Measurements from ENCODE around the gene GPSM1.

The GPSM1 gene

DNA sequence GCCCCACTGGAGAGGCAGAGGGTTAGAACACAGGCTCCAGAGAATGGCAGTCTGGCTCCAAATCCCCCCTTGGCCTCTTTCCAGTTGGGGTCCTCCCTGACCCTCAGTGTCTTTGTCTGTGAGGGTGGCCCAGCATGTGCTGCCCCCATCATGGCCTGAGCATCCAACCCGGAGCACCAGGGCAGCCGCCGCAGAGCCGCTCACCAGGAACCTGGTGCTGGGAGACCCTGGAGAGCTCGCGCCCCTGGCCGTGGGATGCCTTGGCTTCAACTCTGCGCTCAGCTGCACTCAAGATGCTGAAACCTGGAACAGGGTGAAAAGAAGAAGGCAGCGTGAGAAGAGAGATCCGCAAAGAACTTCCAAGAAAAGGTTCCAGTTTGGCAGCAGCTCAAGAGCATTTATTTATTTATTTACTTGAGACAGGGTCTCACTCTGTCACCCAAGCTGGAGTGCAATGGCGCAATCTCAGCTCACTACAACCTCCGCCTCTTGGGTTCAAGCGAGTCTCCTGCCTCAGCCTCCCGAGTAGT is 27.3 kb upstream of the GPSM1 start:
- whole genome bisulfite sequencing = 94% methylated on average over 14 of the region's 14 CpGs
- no peak overlapping the region for H3K27ac ChIP-seq (ENCODE audit: low read depth, low read length)
- H3K27me3 ChIP-seq (ENCODE audit: insufficient read depth, low read length) = no peaks in the 10 kb centered on the region
- no peak overlapping the region for H3K9ac ChIP-seq (ENCODE audit: low read depth, low read length)
- no peak overlapping the region for H3K4me3 ChIP-seq (ENCODE audit: low read length)
- no peaks in the 10 kb centered on the region for H3K9me3 ChIP-seq (ENCODE audit: insufficient read depth, low read depth, low read length)
- H3K36me3 ChIP-seq (ENCODE audit: insufficient read depth, low read length) = no peaks in the 10 kb centered on the region
- H3K4me1 ChIP-seq (ENCODE audit: insufficient read depth, low read length) = no peaks in the 10 kb centered on the region

- Histone ChIP-seq H3K36me3 (ENCODE audit: insufficient read depth, low read length) (no peaks in the 10 kb centered on the region), H3K4me1 (ENCODE audit: insufficient read depth, low read length) (no peaks in the 10 kb centered on the region), H3K4me3 (ENCODE audit: low read length) (no peak overlapping the region), H3K9me3 (ENCODE audit: insufficient read depth, low read depth, low read length) (no peaks in the 10 kb centered on the region), H3K9ac (ENCODE audit: low read depth, low read length) (no peak overlapping the region), H3K27me3 (ENCODE audit: insufficient read depth, low read length) (no peaks in the 10 kb centered on the region), H3K27ac (ENCODE audit: low read depth, low read length) (no peak overlapping the region)
- WGBS = 96% methylated on average over 13 of the region's 13 CpGs
Observed at GRCh38 chr9:136300866-136301265, 26.5 kb upstream of the GPSM1 start.

DNA sequence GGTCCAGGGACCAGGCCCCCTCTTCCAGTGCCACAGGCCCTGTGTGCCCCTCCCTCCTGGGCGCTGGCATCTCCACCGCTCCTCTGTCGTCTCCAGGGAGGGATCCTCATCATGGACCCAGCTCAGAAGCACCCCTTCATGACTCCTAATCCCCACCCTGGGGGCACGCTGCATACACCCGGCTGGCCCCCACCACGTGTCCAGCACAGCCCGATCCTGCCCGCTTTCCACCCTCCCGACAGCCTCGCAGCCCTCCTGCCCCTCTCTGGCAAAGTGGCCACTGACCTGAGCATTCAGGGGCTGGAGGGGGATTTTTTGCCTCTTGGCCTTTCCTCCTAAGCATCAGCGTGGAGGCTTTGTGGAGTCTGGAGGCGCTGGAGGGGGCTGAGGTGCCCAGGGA is 24.8 kb upstream of the GPSM1 start:
- Histone ChIP-seq H3K27ac (ENCODE audit: low read depth, low read length) (no peak overlapping the region), H3K4me3 (ENCODE audit: low read length) (no peak overlapping the region), H3K27me3 (ENCODE audit: insufficient read depth, low read length) (no peaks in the 10 kb centered on the region), H3K4me1 (ENCODE audit: insufficient read depth, low read length) (no peaks in the 10 kb centered on the region), H3K9me3 (ENCODE audit: insufficient read depth, low read depth, low read length) (no peaks in the 10 kb centered on the region), H3K9ac (ENCODE audit: low read depth, low read length) (no peak overlapping the region), H3K36me3 (ENCODE audit: insufficient read depth, low read length) (no peaks in the 10 kb centered on the region)
- 93% methylated on average over 12 of the region's 12 CpGs for WGBS

- 92% methylated on average over 34 of the region's 34 CpGs for WGBS
- H3K27ac ChIP-seq (ENCODE audit: low read depth, low read length) = no peak overlapping the region
- no peaks in the 10 kb centered on the region for H3K27me3 ChIP-seq (ENCODE audit: insufficient read depth, low read length)
- H3K9ac ChIP-seq (ENCODE audit: low read depth, low read length) = no peak overlapping the region
- no peaks in the 10 kb centered on the region for H3K9me3 ChIP-seq (ENCODE audit: insufficient read depth, low read depth, low read length)
- no peak overlapping the region for H3K4me3 ChIP-seq (ENCODE audit: low read length)
- H3K36me3 ChIP-seq (ENCODE audit: insufficient read depth, low read length) = no peaks in the 10 kb centered on the region
- H3K4me1 ChIP-seq (ENCODE audit: insufficient read depth, low read length) = no peaks in the 10 kb centered on the region
Observed at GRCh38 chr9:136303066-136303824, 24.1 kb upstream of the GPSM1 start.

- H3K27ac ChIP-seq (ENCODE audit: low read depth, low read length) = no peak within 1 kb of the TSS
- WGBS = 90% methylated on average over 22 of the region's 22 CpGs
- H3K4me1 ChIP-seq (ENCODE audit: insufficient read depth, low read length) = no peaks in the 10 kb centered on the region
Observed at GRCh38 chr9:136303825-136304416, 23.4 kb upstream of the GPSM1 start, which contains the start of gene CCDC187. Gene CCDC187 (minus strand): TSS chr9:136304094. CDS start chr9:136303830, 264 bp downstream.

GRCh38 chr9:136304456-136304855 is 22.9 kb upstream of the GPSM1 start:
- no peak overlapping the region for H3K4me3 ChIP-seq (ENCODE audit: low read length)
- no peaks in the 10 kb centered on the region for H3K27me3 ChIP-seq (ENCODE audit: insufficient read depth, low read length)
- no peaks in the 10 kb centered on the region for H3K36me3 ChIP-seq (ENCODE audit: insufficient read depth, low read length)
- no peak overlapping the region for H3K9ac ChIP-seq (ENCODE audit: low read depth, low read length)
- no peaks in the 10 kb centered on the region for H3K4me1 ChIP-seq (ENCODE audit: insufficient read depth, low read length)
- 91% methylated on average over 10 of the region's 10 CpGs for WGBS
- H3K27ac ChIP-seq (ENCODE audit: low read depth, low read length) = no peak overlapping the region
- no peaks in the 10 kb centered on the region for H3K9me3 ChIP-seq (ENCODE audit: insufficient read depth, low read depth, low read length)

More at GRCh38 chr9:136303825-136304416, 23.4 kb upstream of the GPSM1 start, which contains the start of gene CCDC187:
- H3K36me3 ChIP-seq (ENCODE audit: insufficient read depth, low read length) = no peaks in the 10 kb centered on the region
- no peak within 1 kb of the TSS for H3K9ac ChIP-seq (ENCODE audit: low read depth, low read length)
- no peaks in the 10 kb centered on the region for H3K27me3 ChIP-seq (ENCODE audit: insufficient read depth, low read length)
- no peaks in the 10 kb centered on the region for H3K9me3 ChIP-seq (ENCODE audit: insufficient read depth, low read depth, low read length)
- no peak within 1 kb of the TSS for H3K4me3 ChIP-seq (ENCODE audit: low read length)

GRCh38 chr9:136304981-136305380 is 22.4 kb upstream of the GPSM1 start:
- H3K27ac ChIP-seq (ENCODE audit: low read depth, low read length) = no peak overlapping the region
- no peaks in the 10 kb centered on the region for H3K9me3 ChIP-seq (ENCODE audit: insufficient read depth, low read depth, low read length)
- WGBS = 90% methylated on average over 13 of the region's 13 CpGs
- no peaks in the 10 kb centered on the region for H3K4me1 ChIP-seq (ENCODE audit: insufficient read depth, low read length)
- H3K9ac ChIP-seq (ENCODE audit: low read depth, low read length) = no peak overlapping the region
- no peaks in the 10 kb centered on the region for H3K36me3 ChIP-seq (ENCODE audit: insufficient read depth, low read length)
- no peaks in the 10 kb centered on the region for H3K27me3 ChIP-seq (ENCODE audit: insufficient read depth, low read length)
- H3K4me3 ChIP-seq (ENCODE audit: low read length) = no peak overlapping the region

DNA sequence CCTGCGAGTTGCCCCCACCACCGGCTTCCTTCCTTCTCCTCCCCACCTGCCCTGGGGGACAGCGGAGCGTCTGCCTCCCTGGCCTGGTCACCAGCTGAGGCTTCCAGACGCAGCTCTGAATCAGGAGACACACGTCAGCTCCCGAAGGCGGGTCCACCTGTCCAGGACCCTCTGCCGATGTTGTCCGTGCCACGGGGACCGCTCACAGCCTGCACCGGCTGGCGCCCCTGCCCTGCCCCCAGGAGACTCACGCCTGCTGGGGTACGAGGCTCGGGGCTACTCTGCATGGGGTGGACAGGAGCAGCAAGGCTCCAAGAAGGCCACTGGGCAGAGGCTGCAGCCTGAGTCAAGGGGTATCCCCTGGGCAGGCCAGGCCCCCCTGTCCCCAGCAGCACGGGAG is 21.5 kb upstream of the GPSM1 start:
- Histone ChIP-seq H3K36me3 (ENCODE audit: insufficient read depth, low read length) (no peaks in the 10 kb centered on the region), H3K4me1 (ENCODE audit: insufficient read depth, low read length) (no peaks in the 10 kb centered on the region), H3K27ac (ENCODE audit: low read depth, low read length) (no peak overlapping the region), H3K9ac (ENCODE audit: low read depth, low read length) (no peak overlapping the region), H3K4me3 (ENCODE audit: low read length) (no peak overlapping the region), H3K9me3 (ENCODE audit: insufficient read depth, low read depth, low read length) (no peaks in the 10 kb centered on the region), H3K27me3 (ENCODE audit: insufficient read depth, low read length) (no peaks in the 10 kb centered on the region)
- WGBS = 87% methylated on average over 18 of the region's 18 CpGs

DNA sequence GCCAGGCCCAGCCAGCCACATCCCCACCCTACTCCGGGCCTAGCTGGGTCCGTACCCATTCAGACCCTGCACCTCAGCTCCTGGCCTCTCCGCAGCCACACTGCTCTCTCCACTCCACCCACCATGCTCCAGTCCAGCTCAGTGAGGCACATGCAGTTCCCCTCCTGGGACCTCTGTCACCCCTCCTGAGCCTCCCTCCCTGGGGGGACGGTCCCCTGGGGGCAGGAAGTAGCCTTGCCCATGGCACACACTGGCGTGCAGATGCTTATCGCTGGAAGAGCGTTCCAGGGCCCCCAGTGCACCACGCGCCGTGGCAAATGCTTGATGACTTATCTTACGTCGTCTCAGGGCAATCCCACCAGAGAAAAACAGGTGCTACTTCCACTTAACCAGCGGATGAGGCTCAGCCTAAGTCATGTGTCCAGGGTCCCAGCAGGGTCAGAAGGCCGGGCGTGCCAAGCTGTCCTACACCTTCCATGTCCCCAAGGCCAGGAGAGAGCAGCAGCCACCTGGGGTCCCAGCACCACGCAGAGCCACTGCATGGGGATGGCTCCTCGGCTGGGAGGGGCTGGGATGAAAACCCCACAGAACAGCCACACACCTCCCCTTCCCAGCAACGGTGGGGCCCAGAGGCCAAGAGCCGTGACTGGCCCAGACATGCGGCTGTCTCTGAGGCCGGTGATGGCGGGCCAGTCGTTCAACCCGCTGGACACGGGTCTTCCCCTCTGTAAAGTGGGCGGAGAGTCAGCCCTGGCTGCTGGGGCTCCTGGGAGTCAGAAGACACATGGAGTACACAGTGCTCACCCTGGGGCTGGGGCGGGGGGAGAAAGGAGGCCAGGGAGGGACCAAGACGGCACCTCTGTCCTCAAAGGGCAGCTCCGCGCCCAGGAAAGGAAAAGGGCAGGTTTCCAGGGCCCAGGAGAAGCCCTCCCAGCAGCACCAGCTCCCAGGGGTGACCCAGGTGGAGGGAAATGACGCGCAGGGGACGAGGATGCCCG is 20.8 kb upstream of the GPSM1 start:
- Histone ChIP-seq H3K36me3 (ENCODE audit: insufficient read depth, low read length) (no peaks in the 10 kb centered on the region), H3K27ac (ENCODE audit: low read depth, low read length) (no peak overlapping the region), H3K27me3 (ENCODE audit: insufficient read depth, low read length) (no peaks in the 10 kb centered on the region), H3K4me3 (ENCODE audit: low read length) (no peak overlapping the region), H3K4me1 (ENCODE audit: insufficient read depth, low read length) (no peaks in the 10 kb centered on the region), H3K9me3 (ENCODE audit: insufficient read depth, low read depth, low read length) (no peaks in the 10 kb centered on the region), H3K9ac (ENCODE audit: low read depth, low read length) (no peak overlapping the region)
- WGBS = 86% methylated on average over 34 of the region's 34 CpGs

- Histone ChIP-seq H3K27me3 (ENCODE audit: insufficient read depth, low read length) (no peaks in the 10 kb centered on the region), H3K36me3 (ENCODE audit: insufficient read depth, low read length) (no peaks in the 10 kb centered on the region), H3K9ac (ENCODE audit: low read depth, low read length) (no peak overlapping the region), H3K4me1 (ENCODE audit: insufficient read depth, low read length) (no peaks in the 10 kb centered on the region), H3K9me3 (ENCODE audit: insufficient read depth, low read depth, low read length) (no peaks in the 10 kb centered on the region), H3K27ac (ENCODE audit: low read depth, low read length) (no peak overlapping the region), H3K4me3 (ENCODE audit: low read length) (no peak overlapping the region)
- WGBS = 87% methylated on average over 4 of the region's 4 CpGs
Observed at GRCh38 chr9:136307215-136307750, 20.1 kb upstream of the GPSM1 start.

Data from HUES64 (cell line).